ENCODE data around the gene MAPKAPK2.
"Not testable (repeated sequence)": the region's sequence is repeated elsewhere in the genome, so short reads cannot be mapped to it uniquely, and the experiment has no call there.

MAPKAPK2 gene

GRCh38 chr1:206684478-206685333, at the start of gene MAPKAPK2:
Gene MAPKAPK2, plus strand, starts transcription at chr1:206684905. Its CDS starts 325 bp downstream, at chr1:206685230.
- peak; percentile 74 for DNase-seq

DNA sequence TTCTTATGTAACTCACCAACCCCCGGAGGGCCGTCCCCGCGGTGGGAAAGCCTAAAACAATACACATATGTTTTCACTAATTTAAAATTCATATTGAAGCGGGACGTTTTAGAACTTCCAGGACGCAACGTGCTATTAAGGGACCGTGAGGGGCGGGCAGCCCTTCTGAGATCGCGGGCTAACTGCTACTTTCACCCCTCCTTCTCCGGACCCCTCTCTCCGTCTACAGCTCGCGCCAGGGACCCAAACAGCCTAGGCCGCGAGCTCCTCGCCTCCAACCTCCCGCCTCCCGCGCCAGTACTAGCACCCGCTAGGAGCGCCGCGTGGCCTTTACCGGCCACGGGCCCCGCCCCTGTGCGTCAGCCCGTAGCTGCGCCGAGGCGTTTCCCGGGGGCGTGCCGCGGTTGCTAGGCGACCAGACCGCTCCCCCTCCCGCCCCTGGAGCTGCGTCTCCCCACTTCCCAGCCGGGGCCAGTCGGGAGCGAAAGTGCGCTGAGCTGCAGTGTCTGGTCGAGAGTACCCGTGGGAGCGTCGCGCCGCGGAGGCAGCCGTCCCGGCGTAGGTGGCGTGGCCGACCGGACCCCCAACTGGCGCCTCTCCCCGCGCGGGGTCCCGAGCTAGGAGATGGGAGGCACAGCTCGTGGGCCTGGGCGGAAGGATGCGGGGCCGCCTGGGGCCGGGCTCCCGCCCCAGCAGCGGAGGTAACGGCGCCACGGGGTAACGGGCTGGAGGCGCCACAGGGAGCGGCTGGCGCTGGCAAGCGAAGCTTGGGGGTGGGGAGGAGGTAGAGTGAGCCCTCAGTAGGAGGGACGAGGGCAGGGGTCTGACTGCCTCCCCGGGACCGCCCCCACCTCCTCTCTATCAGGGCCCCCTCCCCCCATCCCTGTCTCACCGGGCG, 49.4 kb upstream of the MAPKAPK2 start, which contains the start of gene DYRK3:
TSS of gene DYRK3 (plus strand) at position 457 of the 898 bp plus-strand sequence. CDS start at position 625, 168 bp downstream.
- DNase-seq = peak; percentile 97

DNA sequence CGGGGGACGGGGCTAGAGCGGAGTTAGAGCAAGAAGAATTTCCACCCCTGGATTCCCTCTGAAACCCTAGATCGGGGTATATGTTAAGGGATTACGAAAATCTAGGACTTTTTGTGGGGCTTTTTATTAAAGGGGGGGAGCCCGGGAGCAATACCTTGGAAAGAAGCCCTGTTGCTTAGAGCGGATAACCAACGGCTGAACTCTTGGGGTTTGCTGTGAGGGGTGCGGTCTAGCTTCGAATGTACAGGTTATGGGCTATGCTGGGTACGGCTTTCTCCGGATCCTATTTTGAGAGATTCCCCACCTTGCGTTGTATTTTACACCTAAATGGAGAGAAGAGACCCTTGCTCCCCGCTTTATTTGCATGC, 48.7 kb upstream of the MAPKAPK2 start:
- no peak for DNase-seq

- DNase-seq = no peak
These were observed 48.0 kb upstream of the MAPKAPK2 start for GRCh38 chr1:206636671-206637070.

- DNase-seq = no peak
These were observed 47.1 kb upstream of the MAPKAPK2 start for GRCh38 chr1:206637605-206638004.

DNA sequence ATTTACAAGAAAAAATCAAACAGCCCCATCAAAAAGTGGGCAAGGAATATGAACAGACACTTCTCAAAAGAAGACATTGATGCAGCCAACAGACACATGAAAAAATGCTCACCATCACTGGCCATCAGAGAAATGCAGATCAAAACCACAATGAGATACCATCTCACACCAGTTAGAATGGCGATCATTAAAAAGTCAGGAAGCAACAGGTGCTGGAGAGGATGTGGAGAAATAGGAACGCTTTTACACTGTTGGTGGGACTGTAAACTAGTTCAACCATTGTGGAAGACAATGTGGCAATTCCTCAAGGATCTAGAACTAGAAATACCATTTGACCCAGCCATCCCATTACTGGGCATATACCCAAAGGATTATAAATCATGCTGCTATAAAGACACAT, 42.6 kb upstream of the MAPKAPK2 start:
- DNase-seq = not testable (repeated sequence)

DNA sequence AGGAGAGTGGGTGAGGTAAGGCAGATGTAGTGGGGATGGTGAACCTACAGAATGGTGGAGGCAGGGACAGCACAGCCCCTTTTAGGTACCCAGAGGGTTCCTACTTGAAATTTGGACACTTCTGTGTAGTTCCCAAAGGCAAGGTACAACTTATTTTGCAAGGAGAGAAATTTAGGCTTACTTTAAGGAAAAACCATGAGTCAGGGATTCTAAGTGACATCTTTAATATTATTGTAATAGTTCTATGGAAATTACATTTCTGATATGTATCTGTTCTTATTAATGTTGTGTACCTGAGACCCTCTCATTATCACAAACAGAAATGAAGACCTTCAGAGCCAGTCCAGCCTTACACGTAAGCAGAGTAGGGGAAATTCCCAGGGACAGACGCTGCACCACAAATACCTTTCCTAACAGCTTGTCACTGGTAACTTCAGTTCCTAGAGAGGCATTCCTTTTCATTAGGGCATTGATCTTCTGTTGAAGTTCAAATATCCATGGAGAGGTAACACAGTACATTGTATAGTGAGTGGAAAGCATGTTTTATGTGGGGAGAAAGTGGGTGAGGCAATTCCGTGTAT, 41.5 kb upstream of the MAPKAPK2 start:
- DNase-seq = no peak

DNA sequence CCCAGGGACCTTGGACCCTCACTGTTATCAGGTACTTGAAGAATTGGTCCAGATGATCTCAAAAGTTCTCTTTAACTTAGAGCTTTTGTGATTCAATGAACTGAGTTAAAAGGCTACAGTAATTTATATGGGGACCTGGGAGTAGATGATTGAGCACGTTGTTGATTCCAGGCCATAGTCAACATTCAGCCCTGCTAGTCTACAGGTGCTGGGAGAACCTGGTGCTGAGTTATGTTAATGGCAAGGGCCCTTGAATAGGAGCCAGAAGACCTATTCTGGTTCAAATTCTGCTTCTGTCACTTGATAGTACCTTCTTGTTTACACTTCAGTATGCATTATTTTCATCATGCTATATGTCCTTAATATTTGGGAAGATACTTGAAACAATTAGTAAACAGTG, 38.2 kb upstream of the MAPKAPK2 start:
- no peak for DNase-seq

- DNase-seq = no peak
These were observed 37.5 kb upstream of the MAPKAPK2 start for GRCh38 chr1:206647224-206647623.

DNA sequence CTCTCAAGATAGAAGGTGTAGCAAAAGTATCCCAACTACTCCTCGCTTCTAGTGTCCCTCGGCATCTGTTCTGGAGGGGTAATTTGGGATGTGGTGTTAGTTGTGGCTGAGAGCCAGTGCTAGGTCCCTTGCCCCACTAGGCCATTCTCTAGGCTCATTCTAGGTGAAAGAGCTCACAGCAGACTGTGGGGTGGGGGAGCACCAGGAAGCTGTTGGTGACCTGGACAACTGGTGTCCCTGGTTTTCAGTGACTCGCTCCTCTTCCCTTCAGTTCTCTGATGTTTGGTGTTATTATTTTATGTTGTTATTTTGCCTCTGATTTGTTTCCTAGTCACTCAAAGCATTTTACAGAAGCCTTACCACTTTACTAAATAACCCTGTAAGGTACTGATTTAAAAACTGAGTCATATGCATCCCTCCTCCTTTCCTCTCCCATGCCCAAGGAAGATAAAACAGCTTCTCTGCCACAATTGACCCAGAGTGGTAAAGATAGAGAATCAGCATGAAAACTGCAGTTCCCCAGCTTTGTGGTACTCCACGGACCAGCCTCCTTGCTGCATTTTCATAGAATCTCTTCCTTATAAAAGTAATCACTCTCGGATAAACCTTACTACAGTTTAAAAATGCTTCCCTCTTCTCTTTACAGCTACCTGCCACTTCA, 35.3 kb upstream of the MAPKAPK2 start:
- DNase-seq = no peak

- DNase-seq = no peak
These were observed 33.7 kb upstream of the MAPKAPK2 start for GRCh38 chr1:206651014-206651413.

DNA sequence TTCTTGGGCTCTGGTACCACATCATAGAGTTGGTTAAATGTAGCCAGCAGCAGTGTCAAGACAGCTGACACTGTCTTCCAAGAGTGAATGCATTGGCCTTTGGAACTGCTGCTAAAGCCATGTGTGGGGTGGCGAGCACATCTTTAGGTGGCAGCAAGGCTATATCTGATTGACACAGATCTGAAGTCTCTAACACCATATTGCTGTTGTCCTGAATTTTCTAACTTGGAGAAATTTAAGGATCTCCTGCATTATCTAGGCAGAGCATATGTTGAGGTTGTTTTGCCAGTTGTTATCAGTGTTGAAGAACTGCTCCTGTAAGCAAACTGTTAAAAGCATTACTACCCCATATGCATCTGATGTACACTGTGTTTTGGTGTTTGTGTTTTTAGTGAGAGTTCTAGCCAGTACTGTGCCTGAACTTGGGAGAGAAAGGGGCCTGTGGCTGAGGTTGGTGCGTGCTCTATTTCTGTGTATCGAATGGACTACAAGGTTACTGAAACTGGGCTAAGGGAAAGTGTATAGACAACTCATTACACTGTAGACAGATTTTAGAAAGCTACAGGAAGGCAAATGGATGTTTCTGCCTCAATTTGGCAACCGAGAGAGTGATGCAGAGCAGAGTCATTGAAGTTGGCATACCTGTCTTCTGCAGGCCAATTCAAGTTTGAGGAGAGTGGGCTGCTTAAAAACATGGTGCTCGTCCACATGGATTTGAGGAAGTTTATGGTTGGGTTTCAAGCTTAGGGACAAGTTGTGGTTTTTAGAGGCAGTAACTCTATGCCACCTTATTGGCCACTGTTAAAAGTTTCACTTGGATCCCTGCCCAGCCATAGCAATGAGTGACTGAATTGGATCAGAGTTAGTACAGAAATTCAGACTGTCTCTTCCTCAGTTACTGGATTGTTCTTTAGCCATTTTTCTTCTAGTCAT, 32.5 kb upstream of the MAPKAPK2 start:
- no peak for DNase-seq

GRCh38 chr1:206653715-206654459, 30.8 kb upstream of the MAPKAPK2 start:
- no peak for DNase-seq

DNA sequence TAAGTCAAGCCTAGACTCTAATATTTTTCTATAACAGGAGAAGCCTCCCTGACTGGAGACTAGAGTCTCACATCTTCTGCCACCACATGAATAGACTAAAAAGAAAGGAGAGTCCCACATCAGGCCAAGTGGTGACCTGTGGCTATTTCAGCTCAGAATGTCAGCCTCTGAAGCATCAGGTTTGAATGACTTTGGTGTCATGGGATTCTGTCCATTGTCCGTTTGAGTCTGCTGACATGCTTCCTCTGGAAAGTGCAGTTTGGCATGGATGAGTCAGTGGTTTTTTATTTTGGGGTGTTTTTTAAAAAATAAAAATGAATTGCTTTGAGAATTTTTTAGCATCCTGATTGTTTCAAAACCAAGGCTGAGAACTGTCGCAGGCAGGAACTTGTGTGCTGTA, 29.9 kb upstream of the MAPKAPK2 start:
- no peak for DNase-seq

GRCh38 chr1:206655471-206655882, 29.2 kb upstream of the MAPKAPK2 start:
- DNase-seq = peak; percentile 58

- DNase-seq = no peak
These were observed 27.8 kb upstream of the MAPKAPK2 start for GRCh38 chr1:206656936-206657335.

- DNase-seq = no peak
These were observed 27.0 kb upstream of the MAPKAPK2 start for GRCh38 chr1:206657751-206658150.

- DNase-seq = no peak
These were observed 26.3 kb upstream of the MAPKAPK2 start for GRCh38 chr1:206658264-206658980.

GRCh38 chr1:206658981-206659273, 25.8 kb upstream of the MAPKAPK2 start:
- no peak for DNase-seq

DNA sequence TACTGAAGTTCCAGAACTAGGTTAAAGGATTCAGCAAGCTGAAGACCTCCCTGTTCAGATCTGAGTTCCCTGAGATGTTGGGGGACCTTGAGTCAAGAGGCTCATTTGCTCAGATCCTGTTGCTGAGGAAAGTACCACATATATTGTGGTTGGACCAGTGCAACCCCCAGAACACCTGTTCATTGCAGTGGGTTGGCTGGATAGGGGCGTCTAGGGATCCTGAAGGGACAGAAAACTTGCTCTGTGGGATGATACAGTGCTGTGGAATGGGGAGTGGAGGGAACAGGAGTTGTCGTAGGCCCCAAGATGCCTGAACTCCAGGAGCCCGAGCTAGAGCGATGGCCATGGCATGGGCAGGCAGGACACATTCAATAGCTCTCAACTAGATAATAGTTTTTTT, 24.6 kb upstream of the MAPKAPK2 start:
- DNase-seq = no peak

Data from NCI-H1436 (cell line).